Neural cell (in vitro differentiated cells): ENCODE results near the gene TTC29. TPM values are rescaled to one million over a fixed set of nuclear protein-coding genes. Genes with fewer than 3 reads are reported as not detected.

Source experiments
- H2AFZ ChIP-seq: fragments of 200-600, 300-800 bp; sonication (generic), shearing (Covaris generic); 2 replicates; pipeline ENCODE4 v1.6.0; 2014; ENCODE audit warnings: low read depth, mild to moderate bottlenecking, antibody characterized with exemption, low read length, moderate library complexity
- H3F3A ChIP-seq: fragments of 200-600 bp; shearing (Covaris generic); 2 replicates; pipeline ENCODE4 v1.6.1; 2016; ENCODE audit warnings: mild to moderate bottlenecking, moderate library complexity, mixed read lengths, antibody characterized with exemption, low read length; ENCODE audit not compliant: insufficient read depth, poor library complexity, severe bottlenecking
- H3K27ac ChIP-seq: fragments of 200-600, 300-800 bp; sonication (generic), shearing (Covaris generic); 2 replicates; pipeline ENCODE4 v1.5.1; 2014; ENCODE audit warnings: mild to moderate bottlenecking, low read length, moderate library complexity
- H3K27me3 ChIP-seq: fragments of 300-800, 200-600 bp; sonication (generic), shearing (Covaris generic); 2 replicates; pipeline ENCODE4 v1.6.0; 2014; ENCODE audit warnings: mild to moderate bottlenecking, low read depth, low read length, moderate library complexity; ENCODE audit not compliant: insufficient read depth
- H3K36me3 ChIP-seq: fragments of 300-800, 200-600 bp; sonication (generic), shearing (Covaris generic); 2 replicates; pipeline ENCODE4 v1.5.1; 2014; ENCODE audit warnings: mild to moderate bottlenecking, antibody characterized with exemption, low read length, moderate library complexity; ENCODE audit not compliant: insufficient read depth
- H3K4me2 ChIP-seq: fragments of 300-800, 200-600 bp; sonication (generic), shearing (Covaris generic); 2 replicates; pipeline ENCODE4 v1.6.0; 2014; ENCODE audit warnings: mild to moderate bottlenecking, low read length
- H3K4me3 ChIP-seq: fragments of 300-800, 200-600 bp; sonication (generic), shearing (Covaris generic); 2 replicates; pipeline ENCODE4 v1.5.1; 2014; ENCODE audit warnings: mild to moderate bottlenecking, low read length, moderate library complexity
- H3K79me2 ChIP-seq: fragments of 200-600 bp; shearing (Covaris generic); replicated peaks from 2 replicates; pipeline ENCODE4 v1.6.0; 2014; ENCODE audit warnings: mild to moderate bottlenecking, low read length, moderate library complexity; ENCODE audit not compliant: insufficient read depth
- H3K9ac ChIP-seq: fragments of 300-800, 200-600 bp; sonication (generic), shearing (Covaris generic); 2 replicates; pipeline ENCODE4 v1.6.1; 2016; ENCODE audit warnings: mild to moderate bottlenecking, low read length, mixed read lengths
- H3K9me2 ChIP-seq: fragments of 200-600 bp; shearing (Covaris generic); 2 replicates; pipeline ENCODE4 v1.6.1; 2016; ENCODE audit warnings: mild to moderate bottlenecking, low read length, mixed read lengths; ENCODE audit not compliant: insufficient read depth
- H3K9me3 ChIP-seq: fragments of 200-600, 300-800 bp; sonication (generic), shearing (Covaris generic); 2 replicates; pipeline ENCODE4 v1.6.1; 2016; ENCODE audit warnings: mild to moderate bottlenecking, mixed run types, low read length, moderate library complexity, mixed read lengths
- H4K20me1 ChIP-seq: fragments of 200-600 bp; shearing (Covaris generic); 2 replicates; pipeline ENCODE4 v1.6.1; 2016; ENCODE audit warnings: mild to moderate bottlenecking, mixed run types; ENCODE audit not compliant: insufficient read depth
- CTCF ChIP-seq: fragments of 450-650 bp; IDR thresholded peaks from 2 replicates; pipeline ENCODE4 v1.5.1; 2014; ENCODE audit warnings: antibody characterized with exemption, mild to moderate bottlenecking, moderate library complexity; ENCODE audit not compliant: poor library complexity, severe bottlenecking
- EP300 ChIP-seq: fragments of 450-650 bp; conservative IDR thresholded peaks from 2 replicates; pipeline ENCODE4 v1.6.1; 2014; ENCODE audit warnings: antibody characterized with exemption, mild to moderate bottlenecking, moderate library complexity; ENCODE audit not compliant: poor library complexity, severe bottlenecking
- EZH2 ChIP-seq: fragments of 200-600, 300-800 bp; shearing (Covaris generic), sonication (generic); IDR thresholded peaks from 2 replicates; pipeline ENCODE4 v1.6.1; 2014; ENCODE audit warnings: antibody characterized with exemption, low read length, borderline replicate concordance, mild to moderate bottlenecking; ENCODE audit not compliant: insufficient read depth, poor library complexity, severe bottlenecking
- MXI1 ChIP-seq: fragments of 450-650 bp; conservative IDR thresholded peaks from 2 replicates; pipeline ENCODE4 v1.6.1; 2014; ENCODE audit warnings: antibody characterized with exemption, mild to moderate bottlenecking; ENCODE audit not compliant: poor library complexity, severe bottlenecking
- POLR2AphosphoS5 ChIP-seq: IDR thresholded peaks from 2 replicates; pipeline ENCODE4 v1.6.1; 2012
- RAD21 ChIP-seq: fragments of 450-650 bp; conservative IDR thresholded peaks from 2 replicates; pipeline ENCODE4 v1.6.1; 2014; ENCODE audit warnings: antibody characterized with exemption, mild to moderate bottlenecking, moderate library complexity
- REST ChIP-seq: IDR thresholded peaks from 2 replicates; pipeline ENCODE4 v1.6.1; 2012; ENCODE audit warnings: borderline replicate concordance
- SMC3 ChIP-seq: fragments of 450-650 bp; conservative IDR thresholded peaks from 2 replicates; pipeline ENCODE4 v1.6.1; 2014; ENCODE audit warnings: antibody characterized with exemption, mild to moderate bottlenecking, moderate library complexity; ENCODE audit not compliant: poor library complexity
- TAF1 ChIP-seq: IDR thresholded peaks from 2 replicates; pipeline ENCODE4 v1.6.1; 2012; ENCODE audit warnings: low read depth
- polyA plus RNA-seq: library from polyadenylated mRNA; depleted of rRNA; stranded (reverse); fragments of >200 nt; gene quantifications from 2 replicates; pipeline ENCODE4 v1.2.3, GENCODE V29; 2014

The TTC29 gene
- polyA plus RNA-seq, 1 donor from 2014 or later: not detected

- Histone ChIP-seq H3K9me3 (no peaks in the 10 kb centered on the region), H3K9me2 (no peaks in the 10 kb centered on the region), H3F3A (no peaks in the 10 kb centered on the region), H3K27ac (no peak overlapping the region), H3K4me3 (no peak overlapping the region), H2AFZ (no peak overlapping the region), H3K79me2 (no peaks in the 10 kb centered on the region), H3K9ac (no peak overlapping the region), H3K4me2 (no peak overlapping the region), H3K36me3 (no peaks in the 10 kb centered on the region), H3K27me3 (no peaks in the 10 kb centered on the region), H4K20me1 (no peaks in the 10 kb centered on the region)
- TF ChIP-seq EZH2: no peak
- no peak for TF ChIP-seq MXI1
- TF ChIP-seq EP300: no peak
- no peak for TF ChIP-seq RAD21
- TF ChIP-seq CTCF: no peak
- no peak for TF ChIP-seq SMC3
- no peak for TF ChIP-seq TAF1
- no peak for TF ChIP-seq REST
- no peak for TF ChIP-seq POLR2AphosphoS5
Measured at GRCh38 chr4:146814750-146815149, 130.9 kb downstream of the TTC29 start.

- no peak for TF ChIP-seq EZH2
- no peak for TF ChIP-seq CTCF
- no peak for TF ChIP-seq EP300
- TF ChIP-seq SMC3: no peak
- no peak for TF ChIP-seq POLR2AphosphoS5
- Histone ChIP-seq H3K79me2 (no peaks in the 10 kb centered on the region), H3K4me2 (no peak overlapping the region), H3K4me3 (no peak overlapping the region), H4K20me1 (no peaks in the 10 kb centered on the region), H3K36me3 (no peaks in the 10 kb centered on the region), H3K9me3 (no peaks in the 10 kb centered on the region), H3K9me2 (no peaks in the 10 kb centered on the region), H3F3A (no peaks in the 10 kb centered on the region), H2AFZ (no peak overlapping the region), H3K27me3 (no peaks in the 10 kb centered on the region), H3K9ac (no peak overlapping the region), H3K27ac (no peak overlapping the region)
Measured at GRCh38 chr4:146795711-146796110, 150.0 kb downstream of the TTC29 start.
